WTC11 (cell line): ENCODE measurements around the gene ZMIZ1. TPM values are rescaled to one million over a fixed set of nuclear protein-coding genes. Genes with fewer than 3 reads are reported as not detected.
A peak's percentile ranks its signal among the peaks of the same experiment; 100 is the strongest.

ENCODE experiments used
- ATAC-seq: fragments of 200-7000 bp; cut with Tn5 transposase; 2 replicates; pipeline ENCODE4 v1.10.0; 2021; ENCODE audit warnings: mild to moderate bottlenecking, moderate library complexity
- CTCF ChIA-PET: fragments of 300-600 bp; sonication (Branson Sonifier 250); formaldehyde crosslinking; loops from one replicate; lab custom pipeline; 2021; ENCODE audit warnings: antibody characterized with exemption; lab: Charles Lee
- POLR2A ChIA-PET: fragments of 350-600 bp; sonication (Branson Sonifier 250); formaldehyde crosslinking; loops from one replicate; lab custom pipeline; 2021; ENCODE audit warnings: antibody characterized with exemption; lab: Charles Lee
- DNase-seq: peaks from one replicate; pipeline ENCODE4 v3.0.0; 2021; ENCODE audit warnings: low spot score
- H3K27ac Mint-ChIP-seq: 2 replicates; pipeline ENCODE4 v1.8.0; 2021; ENCODE audit warnings: mixed read lengths
- H3K27me3 Mint-ChIP-seq: 2 replicates; pipeline ENCODE4 v1.8.0; 2021; ENCODE audit warnings: low read depth, mild to moderate bottlenecking, moderate library complexity, mixed read lengths
- H3K36me3 Mint-ChIP-seq: 2 replicates; pipeline ENCODE4 v1.8.0; 2021; ENCODE audit warnings: mixed read lengths
- H3K4me1 Mint-ChIP-seq: 2 replicates; pipeline ENCODE4 v1.8.0; 2022; ENCODE audit warnings: mixed read lengths
- H3K4me3 Mint-ChIP-seq: 2 replicates; pipeline ENCODE4 v1.8.0; 2021; ENCODE audit warnings: mild to moderate bottlenecking, moderate library complexity, mixed read lengths
- H3K9me3 Mint-ChIP-seq: 2 replicates; pipeline ENCODE4 v1.8.0; 2021; ENCODE audit warnings: mixed read lengths
- AFF4 ChIP-seq: sonication (generic); formaldehyde crosslinking; IDR thresholded peaks from 2 replicates; pipeline ENCODE4 v1.8.1; 2023; ENCODE audit warnings: mild to moderate bottlenecking, missing genetic modification reagents, borderline replicate concordance
- E2F1 ChIP-seq: sonication (generic); formaldehyde crosslinking; IDR thresholded peaks from 2 replicates; pipeline ENCODE4 v1.8.0; 2022; ENCODE audit warnings: mild to moderate bottlenecking, missing genetic modification reagents
- EMX1 ChIP-seq: fragments of 250-450 bp; sonication (Bioruptor Pico); IDR thresholded peaks from 2 replicates; pipeline ENCODE4 v1.8.0; 2021; ENCODE audit warnings: mild to moderate bottlenecking
- ERG ChIP-seq: fragments of 250-450 bp; sonication (Bioruptor Pico); IDR thresholded peaks from 2 replicates; pipeline ENCODE4 v1.8.0; 2021; ENCODE audit warnings: mild to moderate bottlenecking
- FOXP1 ChIP-seq: sonication (generic); formaldehyde crosslinking; IDR thresholded peaks from 2 replicates; pipeline ENCODE4 v1.8.0; 2022; ENCODE audit warnings: missing genetic modification reagents, mild to moderate bottlenecking, moderate library complexity, borderline replicate concordance
- GTF2I ChIP-seq: fragments of 250-450 bp; sonication (Bioruptor Pico); conservative IDR thresholded peaks from 2 replicates; pipeline ENCODE4 v1.4.0; 2021; ENCODE audit warnings: mild to moderate bottlenecking
- HMGA2 ChIP-seq: fragments of 250-450 bp; sonication (Bioruptor Pico); IDR thresholded peaks from 2 replicates; pipeline ENCODE4 v1.4.0; 2021; ENCODE audit warnings: mild to moderate bottlenecking, moderate library complexity
- IRF1 ChIP-seq: sonication (generic); formaldehyde crosslinking; IDR thresholded peaks from 2 replicates; pipeline ENCODE4 v1.8.0; 2023; ENCODE audit warnings: missing genetic modification reagents
- JUN ChIP-seq: sonication (generic); formaldehyde crosslinking; IDR thresholded peaks from 2 replicates; pipeline ENCODE4 v1.8.0; 2023; ENCODE audit warnings: mild to moderate bottlenecking, missing genetic modification reagents
- NFE2L1 ChIP-seq: sonication (generic); formaldehyde crosslinking; IDR thresholded peaks from 2 replicates; pipeline ENCODE4 v1.8.1; 2023; ENCODE audit warnings: missing genetic modification reagents
- TP53 ChIP-seq: sonication (generic); formaldehyde crosslinking; IDR thresholded peaks from 2 replicates; pipeline ENCODE4 v1.8.1; 2023; ENCODE audit warnings: mild to moderate bottlenecking, missing genetic modification reagents
- ZBTB43 ChIP-seq: sonication (generic); formaldehyde crosslinking; IDR thresholded peaks from 2 replicates; pipeline ENCODE4 v1.8.1; 2023; ENCODE audit warnings: mild to moderate bottlenecking, missing genetic modification reagents
- ZMAT4 ChIP-seq: fragments of 250-450 bp; sonication (Bioruptor Pico); IDR thresholded peaks from 2 replicates; pipeline ENCODE4 v1.9.0; 2021; ENCODE audit warnings: mild to moderate bottlenecking
- ZNF281 ChIP-seq: sonication (generic); formaldehyde crosslinking; IDR thresholded peaks from 2 replicates; pipeline ENCODE4 v1.8.0; 2023; ENCODE audit warnings: mild to moderate bottlenecking, missing genetic modification reagents
- ZNF532 ChIP-seq: fragments of 250-450 bp; sonication (Bioruptor Pico); IDR thresholded peaks from 2 replicates; pipeline ENCODE4 v1.9.0; 2021; ENCODE audit warnings: mild to moderate bottlenecking, borderline replicate concordance
- total RNA-seq: library from RNA; stranded (reverse); gene quantifications from 3 replicates; pipeline ENCODE4 v1.2.3, GENCODE V29; 2021

Gene ZMIZ1
- total RNA-seq, 1 experiment from 2014 or later = 44.4 TPM

- POLR2A ChIA-PET = interaction anchor here (0.7 kb wide), 1 partner anchor 53 kb away, joined by 3 read pairs; no protein-coding TSS in a partner anchor
- no peaks in the 10 kb centered on the region for H3K36me3 Mint-ChIP-seq
- TF ChIP-seq ZBTB43 (CRISPR knock-in tag) (no peak), ZMAT4 (CRISPR knock-in tag) (no peak), E2F1 (CRISPR knock-in tag) (no peak), GTF2I (CRISPR knock-in tag) (no peak), ZNF532 (no peak), EMX1 (CRISPR knock-in tag) (no peak)
- DNase-seq (no peak), ATAC-seq (no peak)
- peak overlapping the region; percentile 30; the same call in 1 of the 2 replicates for H3K4me3 Mint-ChIP-seq
- peak overlapping the region; percentile 95 for H3K27ac Mint-ChIP-seq
- no peaks in the 10 kb centered on the region for H3K9me3 Mint-ChIP-seq
- H3K4me1 Mint-ChIP-seq = peaks cover 77% of the 10 kb centered on the region
- H3K27me3 Mint-ChIP-seq = no peaks in the 10 kb centered on the region
- CTCF ChIA-PET = interaction anchor here (4.6 kb wide), 1 partner anchor 66 kb away, joined by 21 read pairs; no protein-coding TSS in a partner anchor
Observed at GRCh38 chr10:79128923-79129305, 60.1 kb downstream of the ZMIZ1 start.

GRCh38 chr10:79129361-79129997 is 60.7 kb downstream of the ZMIZ1 start:
- H3K9me3 Mint-ChIP-seq = no peaks in the 10 kb centered on the region
- POLR2A ChIA-PET = no interaction called here
- peak overlapping the region; percentile 95 for H3K27ac Mint-ChIP-seq
- ATAC-seq (peak; percentile 86), DNase-seq (peak; percentile 87)
- H3K27me3 Mint-ChIP-seq = no peaks in the 10 kb centered on the region
- peak overlapping the region; percentile 39 for H3K4me3 Mint-ChIP-seq
- peaks cover 77% of the 10 kb centered on the region for H3K4me1 Mint-ChIP-seq
- H3K36me3 Mint-ChIP-seq = no peaks in the 10 kb centered on the region
- CTCF ChIA-PET = interaction anchor here (0.6 to 4.6 kb wide), 5 partner anchors 11 to 66 kb away, joined by 3 to 21 read pairs (median 4); no protein-coding TSS in a partner anchor
- no peak for TF ChIP-seq ERG (CRISPR knock-in tag)
- no peak for TF ChIP-seq HMGA2 (CRISPR knock-in tag)
- TF ChIP-seq IRF1 (CRISPR knock-in tag) = no peak
- TF ChIP-seq ZBTB43 (CRISPR knock-in tag) = 0 out of 2 replicates have a peak, but pooled peaks have one; percentile 34
- no peak for TF ChIP-seq AFF4 (CRISPR knock-in tag)
- TF ChIP-seq ZNF281 (CRISPR knock-in tag) = peak; percentile 98
- TF ChIP-seq JUN = 0 out of 2 replicates have a peak, but pooled peaks have one; percentile 75
- TF ChIP-seq NFE2L1 (CRISPR knock-in tag) = peak; percentile 62; the same call in 1 of the 2 replicates
- 0 out of 2 replicates have a peak, but pooled peaks have one; percentile 22 for TF ChIP-seq FOXP1 (CRISPR knock-in tag)
- TF ChIP-seq TP53 = 0 out of 2 replicates have a peak, but pooled peaks have one; percentile 36
